A673 (cell line): ENCODE results near the gene ASTN2. TPM values are rescaled to one million over a fixed set of nuclear protein-coding genes. Genes with fewer than 3 reads are reported as not detected.

Experiments used
- BruUV-seq: library from RNA; stranded (reverse); fragments of 400-500 nt; replicated peaks from 2 replicates; lab custom pipeline; 2021; lab: Mats Ljungman, UMichigan
- CTCF ChIA-PET: fragments of 300-600 bp; sonication (Branson Sonifier 250); formaldehyde crosslinking; loops from one replicate; lab custom pipeline; 2022; ENCODE audit warnings: antibody characterized with exemption; lab: Charles Lee
- POLR2A ChIA-PET: fragments of 300-600 bp; sonication (Branson Sonifier 250); formaldehyde crosslinking; loops from one replicate; lab custom pipeline; 2022; ENCODE audit warnings: antibody characterized with exemption; ENCODE audit not compliant: low non-redundant PET; lab: Charles Lee
- DNase-seq: peaks from one replicate; pipeline ENCODE4 v3.0.0-alpha.2; 2015; ENCODE audit warnings: low spot score
- H3K27ac ChIP-seq: fragments of 200-600 bp; sonication (generic); 2 replicates; pipeline ENCODE4 v1.5.1; 2016; ENCODE audit warnings: mixed run types, low read depth, mild to moderate bottlenecking, mixed read lengths, antibody characterized with exemption, low read length; ENCODE audit not compliant: poor library complexity, severe bottlenecking
- H3K27me3 ChIP-seq: fragments of 200-600 bp; sonication (generic); replicated peaks from 2 replicates; pipeline ENCODE4 v1.6.1; 2017; ENCODE audit warnings: mixed run types, low read depth, mild to moderate bottlenecking, mixed read lengths, antibody characterized with exemption, low read length; ENCODE audit not compliant: insufficient read depth, poor library complexity
- H3K36me3 ChIP-seq: fragments of 200-600 bp; sonication (generic); 2 replicates; pipeline ENCODE4 v1.6.1; 2016; ENCODE audit warnings: mixed run types, mild to moderate bottlenecking, mixed read lengths, antibody characterized with exemption, low read length; ENCODE audit not compliant: insufficient read depth, poor library complexity, severe bottlenecking
- H3K4me1 ChIP-seq: fragments of 200-600 bp; sonication (generic); 2 replicates; pipeline ENCODE4 v1.6.1; 2017; ENCODE audit warnings: mixed run types, mild to moderate bottlenecking, mixed read lengths, antibody characterized with exemption, low read length; ENCODE audit not compliant: insufficient read depth, poor library complexity, severe bottlenecking
- H3K4me3 ChIP-seq: fragments of 200-600 bp; sonication (generic); 2 replicates; pipeline ENCODE4 v1.5.1; 2016; ENCODE audit warnings: low read depth, mixed run types, mild to moderate bottlenecking, mixed read lengths, low read length; ENCODE audit not compliant: poor library complexity, severe bottlenecking
- H3K9me3 ChIP-seq: fragments of 200-600 bp; sonication (generic); 2 replicates; pipeline ENCODE4 v1.6.1; 2016; ENCODE audit warnings: mixed run types, low read depth, mild to moderate bottlenecking, mixed read lengths, antibody characterized with exemption, low read length; ENCODE audit not compliant: poor library complexity, severe bottlenecking
- EZH2 ChIP-seq: fragments of 200-600 bp; sonication (generic); IDR thresholded peaks from 2 replicates; pipeline ENCODE4 v1.6.1; 2017; ENCODE audit warnings: borderline replicate concordance, low read depth, mild to moderate bottlenecking, mixed read lengths, antibody characterized with exemption, low read length; ENCODE audit not compliant: poor library complexity, severe bottlenecking
- intact Hi-C: fragments of 100-400 bp; cut with micrococcal nuclease; formaldehyde crosslinking; loops from one replicate; pipeline ENCODE4 v1.10.0; 2022; ENCODE audit not compliant: unreplicated experiment
- total RNA-seq: library from RNA; stranded (reverse); gene quantifications from 2 replicates; pipeline ENCODE4 v1.2.3, GENCODE V29; 2021
- TF ChIP-seq, protein P1 (sequence below): fragments of 300-800, 200-600 bp; sonication (generic); conservative IDR thresholded peaks from 2 replicates; pipeline ENCODE4 v1.5.1; 2017; ENCODE audit warnings: low read depth, mild to moderate bottlenecking, antibody characterized with exemption, low read length, moderate library complexity, mixed read lengths

Gene ASTN2
- total RNA-seq, 1 experiment from 2014 or later: 3.4 TPM

DNA sequence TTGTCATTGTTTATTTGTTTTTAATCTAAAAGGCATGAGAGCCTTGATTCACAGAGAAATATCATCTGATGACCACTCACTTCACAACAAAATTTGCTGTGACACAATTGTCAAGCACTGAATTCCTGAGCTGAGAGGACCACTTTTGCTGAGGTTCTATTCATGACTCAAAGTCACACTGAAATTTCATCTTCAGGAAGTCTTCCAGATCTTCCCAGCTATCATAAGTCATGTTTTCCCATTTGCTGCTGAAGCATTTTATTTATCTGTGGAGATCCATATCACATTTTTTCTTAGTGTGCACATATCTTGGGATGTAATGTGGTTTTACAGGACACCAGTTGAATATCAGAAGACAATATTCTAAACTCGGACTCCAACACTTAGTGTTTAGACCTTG is 982.8 kb downstream of the ASTN2 start:
- CTCF ChIA-PET: no interaction called here

DNA sequence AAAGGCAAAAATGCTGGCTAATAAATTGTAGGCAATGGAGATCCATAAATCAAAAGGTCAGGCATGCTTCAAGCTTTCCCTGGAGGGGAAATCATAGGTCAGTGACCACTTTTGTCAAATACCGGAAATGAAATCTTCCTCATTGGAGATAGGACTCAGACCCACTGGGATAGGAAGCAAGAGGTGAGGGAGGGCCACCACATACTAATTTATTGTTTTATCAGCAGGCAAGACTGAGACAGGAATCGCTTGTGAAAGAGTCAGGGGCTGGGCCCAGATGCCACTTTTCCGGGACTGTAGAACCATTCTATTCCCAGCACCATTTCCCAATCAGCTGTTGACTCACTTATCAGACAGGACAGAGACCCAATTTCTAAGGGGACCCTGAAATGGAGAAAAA is 984.0 kb downstream of the ASTN2 start:
- intact Hi-C loops: no loop called here
- H3K27me3 ChIP-seq: no peaks in the 10 kb centered on the region
- POLR2A ChIA-PET: no interaction called here
- H3K9me3 ChIP-seq: no peaks in the 10 kb centered on the region
- no peak overlapping the region for H3K27ac ChIP-seq
- H3K4me1 ChIP-seq: no peaks in the 10 kb centered on the region
- TF ChIP-seq, protein P1, sequence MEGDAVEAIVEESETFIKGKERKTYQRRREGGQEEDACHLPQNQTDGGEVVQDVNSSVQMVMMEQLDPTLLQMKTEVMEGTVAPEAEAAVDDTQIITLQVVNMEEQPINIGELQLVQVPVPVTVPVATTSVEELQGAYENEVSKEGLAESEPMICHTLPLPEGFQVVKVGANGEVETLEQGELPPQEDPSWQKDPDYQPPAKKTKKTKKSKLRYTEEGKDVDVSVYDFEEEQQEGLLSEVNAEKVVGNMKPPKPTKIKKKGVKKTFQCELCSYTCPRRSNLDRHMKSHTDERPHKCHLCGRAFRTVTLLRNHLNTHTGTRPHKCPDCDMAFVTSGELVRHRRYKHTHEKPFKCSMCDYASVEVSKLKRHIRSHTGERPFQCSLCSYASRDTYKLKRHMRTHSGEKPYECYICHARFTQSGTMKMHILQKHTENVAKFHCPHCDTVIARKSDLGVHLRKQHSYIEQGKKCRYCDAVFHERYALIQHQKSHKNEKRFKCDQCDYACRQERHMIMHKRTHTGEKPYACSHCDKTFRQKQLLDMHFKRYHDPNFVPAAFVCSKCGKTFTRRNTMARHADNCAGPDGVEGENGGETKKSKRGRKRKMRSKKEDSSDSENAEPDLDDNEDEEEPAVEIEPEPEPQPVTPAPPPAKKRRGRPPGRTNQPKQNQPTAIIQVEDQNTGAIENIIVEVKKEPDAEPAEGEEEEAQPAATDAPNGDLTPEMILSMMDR: no peak
- no peak for TF ChIP-seq EZH2
- no peak overlapping the region for H3K4me3 ChIP-seq
- CTCF ChIA-PET: no interaction called here
- BruUV-seq: no TSS peak
- DNase-seq: no peak
- no peaks in the 10 kb centered on the region for H3K36me3 ChIP-seq

More for the DNA sequence above, 982.8 kb downstream of the ASTN2 start:
- DNase-seq: no peak
- Histone ChIP-seq H3K4me1 (no peaks in the 10 kb centered on the region), H3K27me3 (no peaks in the 10 kb centered on the region), H3K9me3 (no peaks in the 10 kb centered on the region), H3K36me3 (no peaks in the 10 kb centered on the region), H3K27ac (no peak overlapping the region), H3K4me3 (no peak overlapping the region)
- POLR2A ChIA-PET: no interaction called here
- TF ChIP-seq, protein P1: no peak
- no peak for TF ChIP-seq EZH2
- intact Hi-C loops: no loop called here
- no TSS peak for BruUV-seq

DNA sequence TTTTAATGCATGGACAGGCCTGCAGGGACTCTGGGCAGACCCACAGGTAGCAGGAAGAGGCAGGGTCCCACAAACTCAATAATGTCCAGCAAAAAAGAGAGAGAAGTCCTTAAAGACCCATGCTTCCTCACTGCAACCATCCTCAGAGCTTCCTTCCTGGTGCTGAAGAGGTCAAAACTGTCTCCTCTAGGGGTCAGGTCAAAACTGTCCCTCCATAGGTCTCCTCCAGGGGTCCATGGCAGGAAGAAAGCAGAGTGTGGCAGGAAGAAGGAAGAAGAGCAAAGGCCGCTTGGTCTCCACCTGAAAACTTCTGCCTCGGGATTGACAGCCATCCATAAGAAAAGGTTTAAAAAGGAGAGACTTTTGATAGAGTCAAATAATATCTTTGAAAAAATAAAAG is 989.6 kb downstream of the ASTN2 start:
- CTCF ChIA-PET: no interaction called here
- Histone ChIP-seq H3K4me1 (no peaks in the 10 kb centered on the region), H3K36me3 (no peaks in the 10 kb centered on the region), H3K27ac (no peak overlapping the region), H3K9me3 (no peaks in the 10 kb centered on the region), H3K27me3 (no peaks in the 10 kb centered on the region), H3K4me3 (no peak overlapping the region)
- no TSS peak for BruUV-seq
- POLR2A ChIA-PET: no interaction called here
- intact Hi-C loops: no loop called here
- no peak for DNase-seq
- TF ChIP-seq, protein P1: no peak
- TF ChIP-seq EZH2: no peak
